ENCODE results near the gene HSF2BP. TPM values are rescaled to one million over a fixed set of nuclear protein-coding genes. Genes with fewer than 3 reads are reported as not detected.

HSF2BP gene
- total RNA-seq, 3 donors from 2014 or later = 0.32 to 1.8 (median 1.3) TPM

GRCh38 chr21:43609501-43610340 is 49.6 kb downstream of the HSF2BP start:
- Histone ChIP-seq H3K4me3 (no peak overlapping the region), H3K27me3 (no peaks in the 10 kb centered on the region), H3K9me3 (no peaks in the 10 kb centered on the region), H3K27ac (peak overlapping the region; percentile 69 to 77), H3K36me3 (no peaks in the 10 kb centered on the region), H3K4me1 (peaks cover 3 to 4% of the 10 kb centered on the region in 2 donors)
- intact Hi-C loops (cut with DNase I; ENCODE audit: low total_unique reads) = loop anchor here (2.0 kb wide), 1 partner anchor 13 kb away; no protein-coding TSS in a partner anchor
- DNase-seq (ENCODE audit: low spot score in 2 of 2) = peak; percentile 54 to 80
- TF ChIP-seq POLR2A (IDR thresholded peaks at IDR 0.05) (no peak), CTCF (IDR thresholded peaks at IDR 0.05) (no peak), POLR2AphosphoS5 (IDR thresholded peaks at IDR 0.05) (no peak)

- no peak for DNase-seq (ENCODE audit: low spot score in 2 of 2)
- Histone ChIP-seq H3K9me3 (no peaks in the 10 kb centered on the region), H3K27me3 (no peaks in the 10 kb centered on the region), H3K36me3 (no peaks in the 10 kb centered on the region), H3K4me3 (no peak overlapping the region), H3K27ac (no peak overlapping the region), H3K4me1 (peaks cover 3 to 4% of the 10 kb centered on the region in 2 donors)
- intact Hi-C loops (cut with DNase I; ENCODE audit: low total_unique reads) = no loop called here
- no peak for TF ChIP-seq POLR2AphosphoS5 (IDR thresholded peaks at IDR 0.05)
- TF ChIP-seq POLR2A (IDR thresholded peaks at IDR 0.05) = no peak
These were observed 50.6 kb downstream of the HSF2BP start for GRCh38 chr21:43608664-43609063.

- Histone ChIP-seq H3K36me3 (no peaks in the 10 kb centered on the region), H3K27me3 (no peaks in the 10 kb centered on the region), H3K4me1 (peaks cover 3 to 4% of the 10 kb centered on the region in 2 donors), H3K4me3 (no peak overlapping the region), H3K27ac (no peak overlapping the region), H3K9me3 (no peaks in the 10 kb centered on the region)
- DNase-seq (ENCODE audit: low spot score in 2 of 2) = no peak
- TF ChIP-seq CTCF (IDR thresholded peaks at IDR 0.05) (no peak), POLR2AphosphoS5 (IDR thresholded peaks at IDR 0.05) (no peak), POLR2A (IDR thresholded peaks at IDR 0.05) (no peak)
- intact Hi-C loops (cut with DNase I; ENCODE audit: low total_unique reads) = no loop called here
These were observed 51.1 kb downstream of the HSF2BP start for GRCh38 chr21:43608225-43608624.

GRCh38 chr21:43605320-43606215 is 53.7 kb downstream of the HSF2BP start:
- Histone ChIP-seq H3K27me3 (no peaks in the 10 kb centered on the region), H3K4me3 (no peak overlapping the region), H3K36me3 (no peaks in the 10 kb centered on the region), H3K4me1 (peaks cover 0 to 9% of the 10 kb centered on the region in 2 donors), H3K27ac (peak overlapping the region in 1 of 2 donors; percentile 35), H3K9me3 (no peaks in the 10 kb centered on the region)
- intact Hi-C loops (cut with DNase I; ENCODE audit: low total_unique reads) = no loop called here
- TF ChIP-seq CTCF (IDR thresholded peaks at IDR 0.05) (no peak), POLR2AphosphoS5 (IDR thresholded peaks at IDR 0.05) (no peak)
- DNase-seq (ENCODE audit: low spot score in 2 of 2) = no peak

- intact Hi-C loops (cut with DNase I; ENCODE audit: low total_unique reads) = no loop called here
- H3K4me3 ChIP-seq = no peak overlapping the region
- H3K27ac ChIP-seq = peak overlapping the region in 1 of 2 donors; percentile 76
- H3K36me3 ChIP-seq = no peaks in the 10 kb centered on the region
- TF ChIP-seq POLR2AphosphoS5 (IDR thresholded peaks at IDR 0.05) = no peak
- TF ChIP-seq CTCF (IDR thresholded peaks at IDR 0.05) = no peak
- no peak for TF ChIP-seq POLR2A (IDR thresholded peaks at IDR 0.05)
- H3K27me3 ChIP-seq = no peaks in the 10 kb centered on the region
- DNase-seq (ENCODE audit: low spot score in 2 of 2) = no peak
- no peaks in the 10 kb centered on the region for H3K9me3 ChIP-seq
- peaks cover 0 to 9% of the 10 kb centered on the region in 2 donors for H3K4me1 ChIP-seq
These were observed 54.6 kb downstream of the HSF2BP start for GRCh38 chr21:43604505-43605204.

Measured in breast epithelium (tissue), 4 donors.